K562 (cell line): ENCODE results near the gene DVL2. TPM values are rescaled to one million over a fixed set of nuclear protein-coding genes. Genes with fewer than 3 reads are reported as not detected.

Experiments used
- ATAC-seq: fragments of 200-7000 bp; cut with Tn5 transposase; 3 replicates; pipeline ENCODE4 v1.9.1; 2020; ENCODE audit warnings: moderate library complexity
- BruUV-seq: library from RNA; stranded (reverse); fragments of 400-500 nt; replicated peaks from 2 replicates; lab custom pipeline; 2021; lab: Mats Ljungman, UMichigan
- CTCF ChIA-PET: fragments of 300-600 bp; formaldehyde crosslinking; extraction: SDS; loops from one replicate; lab custom pipeline; 2021; ENCODE audit warnings: low intra/inter-chr PET ratio; lab: Yijun Ruan, JAX
- POLR2A ChIA-PET: fragments of 300-600, 350-650 bp; sonication (Branson Sonifier 250); formaldehyde crosslinking; extraction: SDS; loops from one replicate; lab custom pipeline; 2021; ENCODE audit warnings: antibody characterized with exemption, inconsistent platforms; lab: Yijun Ruan, JAX
- DNase-seq, 4 experiments: peaks; one replicate each; pipeline versions ENCODE4 v3.0.0 to v3.0.0-alpha.2; 2011 to 2018; ENCODE audit warnings: low spot score in 3 of 4, mixed read lengths in 3 of 4; ENCODE audit errors: extremely low read depth in 1 of 4
- FAIRE-seq: peaks from 2 replicates; lab custom pipeline; 2011; peaks lifted over from hg19 to GRCh38; lab: Jason Lieb, UNC
- H2AFZ ChIP-seq: 2 replicates; pipeline ENCODE4 v1.6.0; 2011; ENCODE audit warnings: low read depth, low read length, control low read depth, inconsistent platforms
- H3K27ac ChIP-seq: fragments of 200-600 bp; 3 replicates; pipeline ENCODE4 v1.8.0; 2011; ENCODE audit warnings: low read depth, mild to moderate bottlenecking, control low read depth, inconsistent platforms, low read length, moderate library complexity, mixed read lengths; ENCODE audit errors: extremely low read depth
- H3K27me3 ChIP-seq, 2 experiments: fragments of 300-600 bp in 1 of 2; 2 replicates in 1 of 2; 3 replicates in 1 of 2; pipeline versions ENCODE4 v1.6.0 to v1.8.0; 2011; ENCODE audit warnings: inconsistent platforms in 2 of 2, low read length in 2 of 2, mild to moderate bottlenecking in 1 of 2, mixed read lengths in 1 of 2, moderate library complexity in 1 of 2; ENCODE audit not compliant: control insufficient read depth in 2 of 2, insufficient read depth in 2 of 2
- H3K36me3 ChIP-seq: fragments of 300-600 bp; 3 replicates; pipeline ENCODE4 v1.8.0; 2011; ENCODE audit warnings: mild to moderate bottlenecking, low read length, inconsistent platforms; ENCODE audit not compliant: control insufficient read depth, insufficient read depth
- H3K4me1 ChIP-seq, 2 experiments: fragments of 200-600 bp in 1 of 2; replicated peaks in 1 of 2; 2 replicates in 1 of 2; 3 replicates in 1 of 2; pipeline versions ENCODE4 v1.5.1 to v1.8.0; 2011; ENCODE audit warnings: inconsistent platforms in 2 of 2, low read length in 2 of 2, mild to moderate bottlenecking in 1 of 2, mixed read lengths in 1 of 2, moderate library complexity in 1 of 2; ENCODE audit not compliant: control insufficient read depth in 2 of 2, insufficient read depth in 2 of 2
- H3K4me2 ChIP-seq: 2 replicates; pipeline ENCODE4 v1.6.1; 2011; ENCODE audit warnings: low read length, control low read depth, inconsistent platforms, mixed read lengths; ENCODE audit not compliant: insufficient read depth
- H3K4me3 ChIP-seq: fragments of 200-600 bp; sonication (generic), shearing (Covaris generic); 2 replicates; pipeline ENCODE4 v1.5.1; 2016; ENCODE audit warnings: control low read depth, inconsistent platforms
- H3K79me2 ChIP-seq: fragments of 200-600 bp; 3 replicates; pipeline ENCODE4 v1.8.0; 2011; ENCODE audit warnings: low read length, inconsistent platforms; ENCODE audit not compliant: control insufficient read depth, insufficient read depth
- H3K9ac ChIP-seq, 2 experiments: 2 replicates each; pipeline versions ENCODE4 v1.6.0 to v1.6.1; 2011; ENCODE audit warnings: low read depth in 2 of 2, low read length in 2 of 2, control low read depth in 1 of 2, inconsistent platforms in 1 of 2, mild to moderate bottlenecking in 1 of 2, mixed read lengths in 1 of 2; ENCODE audit not compliant: insufficient read depth in 1 of 2
- H3K9me1 ChIP-seq: one replicate; pipeline ENCODE4 v1.6.0; 2011; ENCODE audit warnings: inconsistent platforms, mild to moderate bottlenecking, low read length, moderate library complexity; ENCODE audit not compliant: control insufficient read depth, insufficient read depth
- H3K9me3 ChIP-seq: replicated peaks from 2 replicates; pipeline ENCODE4 v1.5.1; 2011; ENCODE audit warnings: low read depth, low read length, inconsistent platforms; ENCODE audit not compliant: control insufficient read depth, insufficient read depth
- H4K20me1 ChIP-seq: replicated peaks from 2 replicates; pipeline ENCODE4 v1.6.1; 2011; ENCODE audit warnings: low read length, inconsistent platforms, mixed read lengths; ENCODE audit not compliant: control insufficient read depth, insufficient read depth
- ARID1B ChIP-seq: fragments of 450-650 bp; IDR thresholded peaks from 2 replicates; pipeline ENCODE4 v1.6.1; 2016; ENCODE audit warnings: antibody characterized with exemption, mild to moderate bottlenecking, inconsistent platforms
- ELF1 ChIP-seq: fragments of 200-800 bp; sonication (Bioruptor generic); IDR thresholded peaks from 2 replicates; pipeline ENCODE4 v1.6.1; 2016; ENCODE audit warnings: missing genetic modification characterization, missing compliant biosample characterization
- MTA3 ChIP-seq: fragments of 450-650 bp; formaldehyde crosslinking; IDR thresholded peaks from 2 replicates; pipeline ENCODE4 v1.6.1; 2017; ENCODE audit warnings: mild to moderate bottlenecking, borderline replicate concordance
- SPI1 ChIP-seq: IDR thresholded peaks from 2 replicates; pipeline ENCODE4 v1.6.1; 2011; ENCODE audit warnings: low read depth, low read length, control low read depth, borderline replicate concordance
- ZNF184 ChIP-seq: sonication (generic); formaldehyde crosslinking; IDR thresholded peaks from 2 replicates; pipeline ENCODE4 v1.5.0; 2020; ENCODE audit warnings: missing genetic modification reagents
- ZNF57 ChIP-seq: fragments of 450-650 bp; formaldehyde crosslinking; IDR thresholded peaks from 2 replicates; pipeline ENCODE4 v1.4.0; 2020; ENCODE audit warnings: mild to moderate bottlenecking, moderate library complexity
- ZNF583 ChIP-seq: fragments of 250-450 bp; sonication (Bioruptor Pico); IDR thresholded peaks from 2 replicates; pipeline ENCODE4 v1.4.0; 2020
- ZNF696 ChIP-seq: fragments of 250-450 bp; sonication (Bioruptor Pico); conservative IDR thresholded peaks from 2 replicates; pipeline ENCODE4 v1.4.0; 2020; ENCODE audit warnings: mild to moderate bottlenecking, moderate library complexity
- WGBS: fragments of 100-300 bp; shearing (Covaris generic); methylation state at CpG from one replicate; pipeline ENCODE4 v1.1.6; 2016; ENCODE audit warnings: low coverage, mixed read lengths; ENCODE audit not compliant: insufficient coverage; ENCODE audit errors: missing lambda C conversion rate; 5-methylcytosine and 5-hydroxymethylcytosine counted together
- in situ Hi-C: fragments of 300-500 bp; cut with MboI; formaldehyde crosslinking; loops from 4 replicates; pipeline ENCODE4 v1.15.0; 2018; ENCODE audit warnings: inconsistent platforms, mixed read lengths
- intact Hi-C: fragments of 100-400 bp; cut with micrococcal nuclease; formaldehyde crosslinking; loops from 2 replicates; pipeline ENCODE4 v1.14.2; 2022
- polyA plus RNA-seq, 8 experiments: library from polyadenylated mRNA; depleted of rRNA in 4 of 8; stranded (reverse) in 5 of 8; unstranded in 3 of 8; fragments of >200 nt; fragmentation: Nextera tagmentation in 2 of 8; fragmentation: Illumina TruSeq in 1 of 8; extraction: Ambion mirVana in 2 of 8; extraction: Trizol in 1 of 8; gene quantifications; 2 replicates each; pipeline versions ENCODE4 v1.2.1 to v1.2.3, GENCODE V29; 2011 to 2014; ENCODE audit warnings: inconsistent platforms in 1 of 8, missing spikeins in 1 of 8
- total RNA-seq, 7 experiments: library from RNA; depleted of rRNA in 6 of 7; stranded (reverse); fragments of >200 nt in 6 of 7; fragmentation: Illumina TruSeq in 2 of 7; extraction: Trizol in 2 of 7; gene quantifications; 2 replicates each; pipeline versions ENCODE4 v1.2.1 to v1.2.3, GENCODE V29; 2011 to 2021; ENCODE audit warnings: low replicate concordance in 1 of 7

The DVL2 gene
- total and polyA plus RNA-seq, 9 of the 15 experiments (the other 6 are each of a cell fraction or from before 2014, with no cell fraction given) = 1.3 to 49.5 (median 24.3) TPM

DNA sequence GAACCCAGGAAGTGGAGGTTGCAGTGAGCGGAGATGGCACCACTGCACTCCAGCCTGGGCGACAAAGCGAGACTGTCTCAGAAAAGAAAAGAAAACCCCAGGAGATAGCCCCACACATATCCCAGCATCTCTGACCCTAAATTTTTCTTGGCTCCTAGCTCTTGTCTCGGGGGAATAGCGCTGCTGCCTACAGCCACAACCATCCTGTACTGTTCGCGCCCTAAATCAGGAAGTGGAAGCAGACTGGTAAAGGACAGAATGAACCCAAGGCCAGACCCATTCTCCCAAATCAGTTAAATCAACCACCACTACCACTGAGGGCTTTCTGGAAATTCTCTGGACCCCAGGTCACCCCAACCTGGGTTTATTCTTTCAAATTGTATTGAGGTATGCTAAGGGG is 15.5 kb upstream of the DVL2 start:
- ATAC-seq (no peak), FAIRE-seq (no peak)
- Histone ChIP-seq H3K4me2 (peak overlapping the region; percentile 87), H3K4me3 (peak overlapping the region; percentile 95), H2AFZ (no peak overlapping the region), H3K9me3 (no peaks in the 10 kb centered on the region)
- no peak for TF ChIP-seq ARID1B
- TF ChIP-seq MTA3 = no peak
- no peak for TF ChIP-seq ZNF696
- TF ChIP-seq ZNF57 = no peak
- TF ChIP-seq ZNF184 (CRISPR knock-in tag) = no peak
- TF ChIP-seq ELF1 (tag) = no peak
- TF ChIP-seq SPI1 = peak; percentile 70
- no peak for TF ChIP-seq ZNF583 (CRISPR knock-in tag)
- TF ChIP-seq, all 486 proteins: peak for 1
- ChIA-PET CTCF (no interaction called here), POLR2A (interaction anchor here (1.0 to 2.5 kb wide), 2 partner anchors 14 to 20 kb away, joined by 4 to 8 read pairs; no protein-coding TSS in a partner anchor)
- Histone ChIP-seq H3K9ac (peak overlapping the region; percentile 97 to 98; a peak in 3 of 4 replicates), H3K9me1 (no peaks in the 10 kb centered on the region), H3K27me3 (no peaks in the 10 kb centered on the region), H3K79me2 (peaks cover 61% of the 10 kb centered on the region), H3K4me1 (peaks cover 13 to 19% of the 10 kb centered on the region in 2 experiments; a peak in 4 of 5 replicates), H4K20me1 (no peaks in the 10 kb centered on the region), H3K27ac (peak overlapping the region; percentile 96), H3K36me3 (peaks cover 46% of the 10 kb centered on the region)
- in situ Hi-C loops = no loop called here
- DNase-seq = no peak
- WGBS = 63% methylated on average over 6 of the region's 7 CpGs
- BruUV-seq = no TSS peak
- intact Hi-C loops = no loop called here
